Prostate gland (tissue), 2 donors: ENCODE data around the gene HAPSTR1.

Experiments
- CTCF ChIP-seq, 4 experiments: fragments of 200-600 bp in 2 of 4; fragments of 450-650 bp in 2 of 4; sonication (generic) in 2 of 4; IDR thresholded peaks; 1 replicate in 3 of 4; 2 replicates in 1 of 4; pipeline ENCODE4 v1.5.1; 2016 to 2019; ENCODE audit warnings: antibody characterized with exemption in 4 of 4, mild to moderate bottlenecking in 2 of 4, moderate library complexity in 2 of 4
- POLR2A ChIP-seq: fragments of 450-650 bp; IDR thresholded peaks from one replicate; pipeline ENCODE4 v1.6.1; 2016; ENCODE audit warnings: antibody characterized with exemption, mild to moderate bottlenecking
- POLR2AphosphoS5 ChIP-seq: sonication (generic); formaldehyde crosslinking; IDR thresholded peaks from one replicate; pipeline ENCODE4 v1.6.1; 2017; ENCODE audit warnings: antibody characterized with exemption

- TF ChIP-seq POLR2AphosphoS5, result no peak
- no peak for TF ChIP-seq CTCF (IDR thresholded peaks at IDR 0.05)
- TF ChIP-seq POLR2A, result no peak
These were observed 37.2 kb downstream of the HAPSTR1 start for GRCh38 chr16:9128346-9129342.
